ENCODE measurements around the gene PDCD1.

PDCD1 gene

GRCh38 chr2:241895712-241896641 lies 37.3 kb upstream of the PDCD1 start:
- in situ Hi-C loops (cut with MboI; ENCODE audit: low sequenced_read_pairs), result no loop called here

GRCh38 chr2:241895427-241895711 lies 36.7 kb upstream of the PDCD1 start:
- in situ Hi-C loops (cut with MboI; ENCODE audit: low sequenced_read_pairs), result no loop called here

- in situ Hi-C loops (cut with MboI; ENCODE audit: low sequenced_read_pairs), result no loop called here
Observed at GRCh38 chr2:241894681-241895426, 36.2 kb upstream of the PDCD1 start.

- in situ Hi-C loops (cut with MboI; ENCODE audit: low sequenced_read_pairs), result no loop called here
Observed at GRCh38 chr2:241894056-241894641, 35.5 kb upstream of the PDCD1 start.

- in situ Hi-C loops (cut with MboI; ENCODE audit: low sequenced_read_pairs), result no loop called here
Observed at GRCh38 chr2:241893265-241893664, 34.6 kb upstream of the PDCD1 start.

- in situ Hi-C loops (cut with MboI; ENCODE audit: low sequenced_read_pairs), result no loop called here
Observed at GRCh38 chr2:241892299-241893137, 33.8 kb upstream of the PDCD1 start.

- in situ Hi-C loops (cut with MboI; ENCODE audit: low sequenced_read_pairs), result no loop called here
Observed at GRCh38 chr2:241891988-241892298, 33.2 kb upstream of the PDCD1 start.

- in situ Hi-C loops (cut with MboI; ENCODE audit: low sequenced_read_pairs), result no loop called here
Observed at GRCh38 chr2:241891315-241891987, 32.8 kb upstream of the PDCD1 start.

GRCh38 chr2:241890524-241891235 lies 32.0 kb upstream of the PDCD1 start:
- in situ Hi-C loops (cut with MboI; ENCODE audit: low sequenced_read_pairs), result no loop called here

GRCh38 chr2:241888641-241889040 lies 29.9 kb upstream of the PDCD1 start:
- in situ Hi-C loops (cut with MboI; ENCODE audit: low sequenced_read_pairs), result no loop called here

- in situ Hi-C loops (cut with MboI; ENCODE audit: low sequenced_read_pairs), result no loop called here
Observed at GRCh38 chr2:241887806-241888522, 29.3 kb upstream of the PDCD1 start.

- in situ Hi-C loops (cut with MboI; ENCODE audit: low sequenced_read_pairs), result no loop called here
Observed at GRCh38 chr2:241886840-241887447, 28.2 kb upstream of the PDCD1 start.

- in situ Hi-C loops (cut with MboI; ENCODE audit: low sequenced_read_pairs), result no loop called here
Observed at GRCh38 chr2:241885946-241886643, 27.4 kb upstream of the PDCD1 start.

GRCh38 chr2:241885291-241885945 lies 26.7 kb upstream of the PDCD1 start:
- in situ Hi-C loops (cut with MboI; ENCODE audit: low sequenced_read_pairs), result no loop called here

GRCh38 chr2:241884951-241885290 lies 26.2 kb upstream of the PDCD1 start:
- in situ Hi-C loops (cut with MboI; ENCODE audit: low sequenced_read_pairs), result no loop called here

- in situ Hi-C loops (cut with MboI; ENCODE audit: low sequenced_read_pairs), result no loop called here
Observed at GRCh38 chr2:241882091-241882625, 23.5 kb upstream of the PDCD1 start.

GRCh38 chr2:241880311-241881073 lies 21.8 kb upstream of the PDCD1 start:
- in situ Hi-C loops (cut with MboI; ENCODE audit: low sequenced_read_pairs), result no loop called here

All from hTERT RPE-1 (cell line).